GM19099 (cell line): Measurements from ENCODE around the gene TNN.

Experiments
- POLR2A ChIP-seq: IDR thresholded peaks from 3 replicates; pipeline ENCODE4 v1.6.1; 2011; ENCODE audit warnings: low read depth; ENCODE audit not compliant: insufficient read length; ENCODE audit errors: extremely low read depth

TNN gene

DNA sequence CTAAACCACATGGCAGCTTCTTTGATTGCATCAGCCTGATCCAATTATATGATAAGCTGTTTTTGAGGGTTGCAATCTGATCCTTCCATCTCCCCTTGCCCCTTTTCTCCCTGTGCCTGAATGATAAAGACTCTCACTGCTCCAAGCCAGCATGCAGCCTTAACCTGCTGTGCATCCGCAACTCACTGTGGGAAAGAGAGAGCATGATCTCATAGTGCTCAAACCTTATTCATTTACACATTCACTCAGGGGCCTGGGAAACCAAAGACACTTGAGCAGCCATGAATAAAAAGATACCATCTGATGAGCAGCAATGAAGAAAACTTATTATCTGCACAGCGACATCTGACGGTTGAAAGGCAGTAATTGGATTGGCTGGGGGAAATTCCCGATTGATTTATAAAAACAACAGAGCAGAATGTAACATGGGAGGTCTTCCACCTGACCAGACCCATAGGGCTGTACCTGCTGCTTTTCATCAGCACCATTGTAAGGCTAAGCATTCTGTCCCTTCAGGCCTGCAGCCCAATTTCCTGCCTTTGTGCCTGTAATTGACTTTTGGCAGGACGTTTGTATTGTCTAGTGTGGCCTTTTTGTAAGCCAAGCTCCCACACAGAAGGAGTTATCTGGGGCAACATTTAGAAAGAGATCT is 62.5 kb downstream of the TNN start:
- no peak for TF ChIP-seq POLR2A

DNA sequence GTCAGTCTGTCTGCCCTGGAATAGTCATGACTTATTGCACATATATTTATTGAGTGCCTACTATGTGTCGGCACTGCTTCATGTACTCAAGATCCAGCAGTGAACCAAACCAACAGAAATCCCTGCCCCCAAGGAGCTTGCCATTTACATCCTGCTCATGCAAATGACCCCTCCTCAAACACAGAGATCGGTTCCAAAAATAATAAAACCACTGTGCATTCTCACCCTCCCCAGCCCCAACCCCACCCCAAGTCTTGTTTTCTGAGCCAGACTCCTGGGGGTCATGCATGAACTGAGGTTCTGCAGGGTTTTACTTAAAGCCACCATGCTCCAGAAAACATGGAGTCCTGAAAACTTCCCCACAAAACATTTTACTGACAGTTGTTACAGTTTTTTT is 63.0 kb downstream of the TNN start:
- TF ChIP-seq POLR2A: no peak

DNA sequence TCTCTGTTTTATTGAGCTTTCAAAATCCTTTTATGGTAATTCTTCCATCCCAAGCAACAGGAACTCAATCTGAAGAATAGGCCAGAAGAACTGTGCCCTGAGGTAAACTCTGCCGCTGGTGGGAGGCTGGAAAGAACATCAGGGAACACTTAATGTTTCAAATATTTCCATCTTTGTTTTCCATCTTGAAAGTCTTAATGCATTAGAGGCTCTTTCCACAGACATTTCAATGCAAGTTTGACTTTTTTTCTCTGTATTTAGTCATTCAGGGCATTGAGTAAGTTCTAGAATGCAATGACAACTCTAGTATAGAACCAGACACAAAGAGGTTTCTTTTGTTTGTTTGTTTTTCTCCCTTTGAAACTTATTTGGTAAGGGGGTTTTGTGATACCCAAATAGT is 63.5 kb downstream of the TNN start:
- no peak for TF ChIP-seq POLR2A

DNA sequence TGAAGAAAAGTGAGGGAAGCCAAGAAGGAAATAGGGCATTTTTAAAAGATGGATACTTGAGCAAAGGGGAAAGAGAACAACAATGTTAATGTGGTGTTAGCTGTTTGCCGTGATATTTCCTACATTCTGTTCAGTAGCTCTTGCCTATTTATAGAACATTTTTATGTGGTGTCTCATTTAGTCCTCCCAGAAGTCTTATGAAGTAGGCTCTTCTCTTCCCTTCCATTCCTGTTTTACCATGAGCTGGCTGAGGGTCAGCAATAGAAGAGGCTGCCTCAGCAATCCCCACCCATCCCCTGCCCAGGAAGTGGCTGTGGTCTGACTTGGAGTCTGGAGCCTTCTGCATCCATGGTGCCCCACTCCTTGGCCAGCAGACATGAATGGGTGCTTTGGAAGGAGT is 64.8 kb downstream of the TNN start:
- TF ChIP-seq POLR2A: no peak

DNA sequence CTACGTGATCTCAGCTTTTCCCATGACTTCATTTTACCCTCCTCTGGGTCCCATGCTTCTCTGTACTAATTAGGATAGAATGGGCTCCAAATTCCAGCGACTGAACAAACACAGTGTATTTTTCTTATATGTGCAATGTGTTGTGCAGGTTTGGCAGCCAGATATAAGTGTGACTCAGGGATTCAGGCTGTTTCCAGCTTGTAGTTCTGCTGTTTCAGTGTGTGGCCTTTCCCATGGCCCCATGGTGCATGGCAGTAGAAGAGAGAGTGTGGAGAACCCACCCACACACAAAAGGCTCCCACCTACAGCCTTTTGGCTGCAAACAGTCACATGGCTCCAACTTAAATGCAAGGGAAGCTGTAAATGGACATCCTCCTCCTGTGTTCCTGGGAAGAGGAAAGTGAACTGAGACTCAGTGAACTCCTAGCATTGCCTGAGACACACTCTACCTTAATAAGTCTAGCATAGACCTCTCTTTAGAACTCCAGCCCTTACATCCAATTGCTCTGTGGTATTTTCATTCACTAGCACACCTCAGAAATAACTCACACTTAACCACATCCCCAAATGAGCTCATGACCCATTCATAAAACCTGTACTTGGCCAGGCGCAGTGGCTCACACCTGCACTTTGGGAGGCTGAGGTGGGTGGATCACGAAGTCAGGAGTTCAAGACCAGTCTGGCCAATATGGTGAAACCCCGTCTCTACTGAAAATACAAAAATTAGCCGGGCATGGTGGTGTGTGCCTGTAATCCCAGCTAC is 66.2 kb downstream of the TNN start:
- no peak for TF ChIP-seq POLR2A

DNA sequence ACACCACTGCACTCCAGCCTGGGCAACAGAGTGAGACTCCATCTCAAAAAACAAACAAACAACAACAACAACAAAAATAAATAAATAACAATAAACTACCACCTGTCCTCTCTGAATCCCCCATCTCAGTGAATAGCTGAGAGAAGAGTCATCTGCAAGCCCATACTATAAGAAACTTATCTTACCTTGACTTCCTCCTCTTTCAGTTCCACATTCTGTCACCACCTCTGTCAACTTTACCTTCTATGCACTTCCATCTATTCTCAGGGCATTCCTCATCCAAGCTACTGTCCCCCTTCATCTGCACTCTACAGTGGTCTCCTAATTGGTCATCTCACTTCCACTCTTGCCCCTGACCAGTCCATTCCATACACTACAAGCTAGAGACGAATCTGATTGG is 66.9 kb downstream of the TNN start:
- TF ChIP-seq POLR2A: no peak

DNA sequence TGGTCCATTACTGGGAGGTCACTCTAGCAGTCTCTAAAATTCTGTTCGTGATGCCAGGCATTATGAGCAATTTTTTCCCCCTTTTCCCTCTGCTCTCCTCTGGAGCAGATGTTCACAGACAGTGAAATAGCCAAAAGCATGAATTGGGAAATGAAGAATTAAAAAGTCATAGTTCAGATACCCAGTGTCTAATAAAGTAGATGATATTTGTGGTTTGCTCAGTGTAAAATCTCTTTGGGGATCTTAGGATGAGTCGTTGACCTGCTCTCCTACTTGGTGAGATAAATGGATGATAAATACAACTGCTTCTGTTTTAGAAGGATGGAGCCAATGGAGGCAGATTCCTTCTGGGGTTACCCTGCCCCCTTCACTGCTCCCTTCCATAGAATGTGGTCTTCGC is 68.6 kb downstream of the TNN start:
- TF ChIP-seq POLR2A: no peak

DNA sequence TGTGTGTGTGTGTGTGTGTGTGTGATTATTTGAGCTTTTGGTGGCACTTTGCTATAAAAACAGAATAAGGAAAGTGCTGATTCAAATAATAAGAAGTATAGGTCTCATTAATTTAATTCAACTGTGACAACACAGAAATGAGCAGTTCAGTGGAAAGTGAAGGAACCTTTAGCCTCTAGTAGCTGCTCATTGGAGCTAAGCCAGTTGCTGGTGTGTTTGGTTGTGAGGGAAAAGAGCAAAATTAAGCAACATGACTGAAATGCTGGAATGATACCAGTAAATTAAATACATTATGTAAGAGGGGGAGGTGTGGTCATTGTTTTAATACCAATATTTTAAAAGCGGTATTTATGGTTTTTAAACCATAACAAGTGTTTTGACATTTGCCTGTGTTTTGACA is 69.7 kb downstream of the TNN start:
- no peak for TF ChIP-seq POLR2A

DNA sequence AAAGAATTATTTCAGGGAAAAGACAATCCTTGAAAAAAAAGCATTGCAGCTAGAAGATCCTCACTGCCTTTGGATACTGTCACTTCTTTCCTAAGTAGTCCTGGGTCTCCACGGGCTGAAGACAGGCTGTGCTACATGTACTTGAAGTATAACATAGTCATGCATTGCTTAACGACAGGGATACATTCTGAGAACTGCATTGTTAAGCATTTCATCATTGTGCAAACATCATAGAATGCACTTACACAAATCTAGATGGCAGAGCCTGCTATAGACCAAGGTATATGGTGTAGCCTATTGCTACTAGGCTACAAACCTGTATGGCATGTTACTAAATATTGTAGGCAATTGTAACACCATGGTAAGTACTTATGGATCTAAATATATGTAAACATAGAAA is 70.9 kb downstream of the TNN start:
- no peak for TF ChIP-seq POLR2A

DNA sequence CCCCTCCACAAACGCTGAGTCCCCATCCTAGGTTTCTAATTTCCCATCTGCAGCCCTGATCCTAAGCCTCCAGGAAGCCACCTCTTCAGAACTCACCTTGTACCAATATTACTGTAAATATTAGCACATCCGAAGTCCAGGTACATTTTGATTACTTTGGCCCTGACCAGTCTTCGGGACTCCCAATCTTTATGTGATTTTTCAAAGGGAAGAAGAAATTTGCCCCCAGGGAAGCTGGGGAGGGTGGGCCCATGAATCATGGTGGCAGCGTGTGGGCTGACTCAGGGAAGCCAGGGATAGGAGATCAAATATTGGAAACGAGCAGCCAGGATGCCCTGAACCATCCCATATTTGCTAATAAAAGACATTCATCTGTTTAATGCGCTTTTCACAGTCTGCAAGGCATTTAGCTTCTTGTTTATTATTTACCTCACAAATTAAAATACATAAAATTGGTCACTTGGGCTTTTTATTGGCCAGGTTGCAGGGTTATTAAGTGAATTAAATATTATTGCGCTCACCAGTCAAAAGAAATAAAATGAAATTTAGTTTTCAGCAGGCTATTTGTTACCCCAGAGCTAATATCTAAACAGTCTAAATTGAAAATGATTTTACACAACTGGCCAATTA is 78.4 kb downstream of the TNN start:
- TF ChIP-seq POLR2A: no peak

DNA sequence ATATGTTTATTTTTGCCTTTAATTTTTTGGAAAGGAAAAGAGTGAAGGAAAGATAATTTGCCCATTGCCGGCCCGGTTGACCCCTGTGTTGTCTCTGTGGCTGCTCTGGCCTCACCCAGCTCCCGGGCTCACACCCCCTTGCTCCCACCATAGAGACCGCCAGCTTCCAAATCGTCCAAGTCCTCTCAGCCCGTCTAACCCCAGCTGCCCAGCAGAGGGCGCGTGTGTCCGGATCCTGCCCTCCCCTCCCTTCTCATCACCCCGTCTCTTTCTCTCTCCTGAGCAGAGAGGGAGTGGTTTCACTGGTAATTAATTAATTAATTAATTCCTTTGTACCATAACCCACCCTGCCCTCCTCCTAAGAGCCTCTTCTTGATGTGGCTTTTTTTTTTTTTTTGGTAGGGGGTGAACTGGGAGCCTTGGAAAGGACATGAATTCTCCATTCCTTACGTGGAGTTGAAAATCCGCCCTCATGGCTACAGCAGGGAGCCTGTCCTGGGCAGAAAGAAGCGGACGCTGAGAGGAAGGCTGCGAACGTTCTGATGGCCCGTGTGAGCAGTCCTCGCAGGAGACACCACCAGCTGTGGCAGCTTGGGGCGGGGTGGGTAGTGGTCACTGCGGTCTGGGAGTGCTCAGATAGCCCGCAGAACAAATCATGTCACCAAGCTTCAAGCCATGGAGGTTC is 79.0 kb downstream of the TNN start:
- no peak for TF ChIP-seq POLR2A

DNA sequence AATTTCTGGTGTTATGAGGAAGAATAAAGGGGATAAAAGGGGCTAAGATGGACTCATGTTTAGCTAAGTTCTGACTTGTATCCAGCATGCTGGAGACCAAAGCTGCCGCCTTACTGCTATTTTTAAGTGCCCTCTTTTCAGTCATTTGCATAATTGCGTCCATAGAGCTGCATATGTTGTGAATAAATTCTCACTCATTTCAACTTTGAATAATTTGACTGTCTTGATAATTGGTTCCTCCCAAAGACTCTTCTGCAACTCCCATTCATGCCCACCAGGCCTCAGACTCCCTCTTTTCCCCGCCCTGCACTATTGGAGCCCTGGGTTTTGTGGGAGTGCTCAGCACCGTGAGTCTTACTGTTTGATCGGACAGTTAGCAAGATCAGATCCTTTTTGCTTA is 79.9 kb downstream of the TNN start:
- TF ChIP-seq POLR2A: no peak

DNA sequence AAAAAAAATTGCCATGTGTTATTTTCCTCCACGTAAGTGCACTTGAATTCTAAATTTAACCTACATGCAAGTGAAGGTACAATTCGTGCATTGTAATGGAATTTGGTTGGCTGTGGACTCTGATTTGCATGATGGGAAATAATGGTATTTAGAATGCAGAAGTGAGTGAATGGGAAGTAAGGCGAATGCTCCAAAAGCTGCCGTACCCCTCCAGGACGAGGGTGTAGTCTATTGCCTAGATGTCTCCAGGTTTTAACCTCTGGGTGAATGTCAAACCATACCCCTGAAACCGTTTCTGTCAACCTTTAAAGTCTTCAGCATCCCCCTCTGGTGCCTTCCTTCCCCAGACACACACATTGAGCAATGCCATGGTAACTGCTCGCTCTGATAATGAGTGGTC is 80.4 kb downstream of the TNN start:
- no peak for TF ChIP-seq POLR2A

DNA sequence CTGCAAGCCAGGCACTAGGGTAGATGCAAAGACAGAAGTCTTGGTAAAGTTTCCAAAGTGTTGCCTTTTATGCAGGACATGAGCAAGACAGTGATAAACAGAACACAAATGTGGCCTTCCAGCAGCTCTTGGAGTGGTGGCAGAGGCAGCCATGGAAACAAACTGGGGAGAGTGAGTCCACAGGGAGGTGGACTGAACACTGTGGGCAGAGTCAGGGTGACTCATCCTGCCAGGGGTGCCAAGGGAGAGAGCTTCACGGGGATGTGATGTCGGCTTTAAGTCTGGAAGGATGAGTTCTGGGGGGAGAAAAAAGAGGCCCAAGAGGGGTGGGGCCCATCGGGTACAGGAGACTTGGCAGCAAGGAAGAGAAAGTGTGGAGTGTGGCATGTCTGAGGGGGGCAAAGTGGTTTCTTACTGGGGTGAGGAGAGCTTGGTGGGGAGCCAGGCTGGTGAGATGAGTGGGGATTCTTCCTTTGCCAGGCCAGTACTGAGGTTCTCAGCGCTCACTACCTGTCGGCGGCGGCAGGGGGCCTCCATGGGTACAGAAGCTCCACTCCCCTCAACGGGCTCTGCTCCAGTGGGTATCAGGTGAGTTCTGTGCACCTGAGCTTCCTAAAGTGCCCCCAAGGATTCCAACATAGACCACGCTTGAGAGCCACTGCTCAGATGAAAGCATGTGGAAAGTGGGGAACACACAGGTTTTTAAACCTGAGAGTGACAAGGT is 83.1 kb downstream of the TNN start:
- no peak for TF ChIP-seq POLR2A
